DOHH2 (cell line): ENCODE measurements around the gene PMIS2.

Source experiments
- H3F3A ChIP-seq: fragments of 200-600 bp; sonication (generic), shearing (Covaris generic); 2 replicates; pipeline ENCODE4 v1.6.0; 2016; ENCODE audit warnings: antibody characterized with exemption, mild to moderate bottlenecking; ENCODE audit not compliant: control insufficient read depth, insufficient read depth
- H3K27ac ChIP-seq: fragments of 200-600 bp; sonication (generic); 2 replicates; pipeline ENCODE4 v1.5.1; 2014; ENCODE audit warnings: low read depth, mild to moderate bottlenecking, low read length, moderate library complexity
- H3K27me3 ChIP-seq: fragments of 200-600 bp; sonication (generic); 2 replicates; pipeline ENCODE4 v1.6.1; 2014; ENCODE audit warnings: mild to moderate bottlenecking, low read length, mixed read lengths; ENCODE audit not compliant: control insufficient read depth
- H3K36me3 ChIP-seq: fragments of 200-600 bp; sonication (generic); 2 replicates; pipeline ENCODE4 v1.6.1; 2014; ENCODE audit warnings: mild to moderate bottlenecking, low read length, moderate library complexity, mixed read lengths; ENCODE audit not compliant: control insufficient read depth
- H3K4me1 ChIP-seq: fragments of 200-600 bp; sonication (generic); 2 replicates; pipeline ENCODE4 v1.6.1; 2014; ENCODE audit warnings: mild to moderate bottlenecking, low read length, mixed read lengths; ENCODE audit not compliant: control insufficient read depth
- H3K4me2 ChIP-seq: fragments of 200-600 bp; sonication (generic); 2 replicates; pipeline ENCODE4 v1.6.0; 2014; ENCODE audit warnings: mild to moderate bottlenecking, low read length, moderate library complexity
- H3K4me3 ChIP-seq: fragments of 200-600 bp; sonication (generic); 2 replicates; pipeline ENCODE4 v1.5.1; 2014; ENCODE audit warnings: mild to moderate bottlenecking, low read length, mixed read lengths
- H3K79me2 ChIP-seq: fragments of 200-600 bp; sonication (generic); 2 replicates; pipeline ENCODE4 v1.6.1; 2014; ENCODE audit warnings: mild to moderate bottlenecking, low read length, mixed read lengths; ENCODE audit not compliant: control insufficient read depth
- H3K9me2 ChIP-seq: fragments of 200-600 bp; sonication (generic); replicated peaks from 2 replicates; pipeline ENCODE4 v1.6.1; 2014; ENCODE audit warnings: mild to moderate bottlenecking, low read length, mixed read lengths; ENCODE audit not compliant: control insufficient read depth
- H3K9me3 ChIP-seq: fragments of 200-600 bp; sonication (generic); 2 replicates; pipeline ENCODE4 v1.6.1; 2014; ENCODE audit warnings: antibody characterized with exemption, low read length, mixed read lengths; ENCODE audit not compliant: control insufficient read depth, insufficient read depth
- H4K20me1 ChIP-seq: fragments of 200-600 bp; sonication (generic); 2 replicates; pipeline ENCODE4 v1.6.0; 2014; ENCODE audit warnings: low read depth, mild to moderate bottlenecking, antibody characterized with exemption, low read length, moderate library complexity; ENCODE audit not compliant: control insufficient read depth, insufficient read depth
- CTCF ChIP-seq: fragments of 200-600 bp; sonication (generic); IDR thresholded peaks from one replicate; pipeline ENCODE4 v1.5.1; 2014; ENCODE audit warnings: antibody characterized with exemption, mild to moderate bottlenecking, low read depth, low read length; ENCODE audit not compliant: poor library complexity, severe bottlenecking
- EZH2phosphoT487 ChIP-seq: fragments of 200-600 bp; sonication (generic); IDR thresholded peaks from 2 replicates; pipeline ENCODE4 v1.6.1; 2017; ENCODE audit warnings: borderline replicate concordance, mild to moderate bottlenecking, antibody characterized with exemption, low read length, moderate library complexity, mixed read lengths

The PMIS2 gene

GRCh38 chr19:35544110-35544802 is 41.7 kb upstream of the PMIS2 start:
- H4K20me1 ChIP-seq, result peaks cover 2% of the 10 kb centered on the region; the same call in 1 of the 2 replicates
- TF ChIP-seq EZH2phosphoT487 (no peak), CTCF (no peak)
- H3K4me2 ChIP-seq, result peak overlapping the region; percentile 91
- H3K36me3 ChIP-seq, result peaks cover 40% of the 10 kb centered on the region
- H3K9me2 ChIP-seq, result no peaks in the 10 kb centered on the region
- H3F3A ChIP-seq, result no peaks in the 10 kb centered on the region
- no peaks in the 10 kb centered on the region for H3K27me3 ChIP-seq
- H3K9me3 ChIP-seq, result no peaks in the 10 kb centered on the region
- peak overlapping the region; percentile 97 for H3K4me3 ChIP-seq
- H3K27ac ChIP-seq, result no peak overlapping the region
- H3K4me1 ChIP-seq, result peaks cover 34% of the 10 kb centered on the region
- H3K79me2 ChIP-seq, result peaks cover 40% of the 10 kb centered on the region

- H3K79me2 ChIP-seq, result peaks cover 40% of the 10 kb centered on the region
- no peaks in the 10 kb centered on the region for H3K9me3 ChIP-seq
- H3K9me2 ChIP-seq, result no peaks in the 10 kb centered on the region
- peak within 1 kb of the TSS; percentile 97 for H3K4me3 ChIP-seq
- H4K20me1 ChIP-seq, result peaks cover 2% of the 10 kb centered on the region; the same call in 1 of the 2 replicates
- TF ChIP-seq CTCF (no peak), EZH2phosphoT487 (no peak)
- H3K4me1 ChIP-seq, result peaks cover 30% of the 10 kb centered on the region
- H3K36me3 ChIP-seq, result peaks cover 39% of the 10 kb centered on the region
- peak within 1 kb of the TSS; percentile 47; the same call in 1 of the 2 replicates for H3K27ac ChIP-seq
- peak within 1 kb of the TSS; percentile 91 for H3K4me2 ChIP-seq
- no peaks in the 10 kb centered on the region for H3F3A ChIP-seq
- H3K27me3 ChIP-seq, result no peaks in the 10 kb centered on the region
These were observed 40.7 kb upstream of the PMIS2 start, which contains the start of gene TMEM147 for GRCh38 chr19:35545001-35545854. TSS of gene TMEM147 (plus strand) at chr19:35545626. CDS start at chr19:35545740, 114 bp downstream.

- H3K4me1 ChIP-seq, result peaks cover 23% of the 10 kb centered on the region
- H3K9me3 ChIP-seq, result no peaks in the 10 kb centered on the region
- peaks cover 39% of the 10 kb centered on the region for H3K36me3 ChIP-seq
- H3K4me3 ChIP-seq, result peak overlapping the region; percentile 97
- H4K20me1 ChIP-seq, result peaks cover 2% of the 10 kb centered on the region; the same call in 1 of the 2 replicates
- TF ChIP-seq EZH2phosphoT487 (no peak), CTCF (no peak)
- no peaks in the 10 kb centered on the region for H3F3A ChIP-seq
- H3K4me2 ChIP-seq, result peak overlapping the region; percentile 91
- no peaks in the 10 kb centered on the region for H3K27me3 ChIP-seq
- H3K9me2 ChIP-seq, result no peaks in the 10 kb centered on the region
- H3K79me2 ChIP-seq, result peaks cover 40% of the 10 kb centered on the region
- H3K27ac ChIP-seq, result 0 out of 2 replicates have a peak overlapping the region, but pooled peaks have one; percentile 47
These were observed 40.1 kb upstream of the PMIS2 start for GRCh38 chr19:35545855-35546381.
